NCI-H2196 treated with DMSO at 0.1 percent for 48 hours (cell line): ENCODE data around the gene MACROD1.

Experiments used
- DNase-seq: peaks from one replicate; lab custom pipeline; 2025; ENCODE audit not compliant: unreplicated experiment; lab: John Stamatoyannopoulos, UW

MACROD1 gene

DNA sequence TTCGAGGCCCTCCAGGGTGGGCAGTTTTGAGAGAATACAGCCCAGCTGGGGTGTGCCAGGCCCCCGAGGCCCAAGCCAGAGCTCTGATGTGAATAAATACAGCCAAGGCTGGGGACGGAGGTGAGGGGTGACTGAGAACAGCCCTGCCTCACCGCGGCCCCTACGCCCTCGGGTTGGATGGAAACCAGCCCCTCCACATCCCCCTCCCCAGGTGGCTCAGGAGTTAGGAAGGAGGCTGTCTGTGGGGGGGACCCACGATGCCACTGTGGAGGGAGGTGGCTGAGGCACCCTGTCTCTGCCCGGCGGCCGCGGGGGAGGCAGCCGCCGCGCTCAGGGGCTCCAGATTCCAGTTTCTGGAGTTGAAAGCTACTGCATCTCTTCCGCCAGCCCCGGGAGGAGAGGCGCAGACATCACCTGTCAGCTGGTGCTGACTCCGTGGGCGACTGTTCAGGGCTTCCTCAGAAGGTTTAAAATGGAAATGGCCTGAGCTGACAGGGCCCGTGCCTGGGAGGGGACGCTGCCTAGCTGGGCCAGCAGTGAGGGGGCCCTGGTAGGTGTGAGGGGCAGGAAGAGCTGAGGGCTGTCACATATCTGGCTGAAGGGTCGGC, 128.8 kb downstream of the MACROD1 start:
- no peak for DNase-seq

DNA sequence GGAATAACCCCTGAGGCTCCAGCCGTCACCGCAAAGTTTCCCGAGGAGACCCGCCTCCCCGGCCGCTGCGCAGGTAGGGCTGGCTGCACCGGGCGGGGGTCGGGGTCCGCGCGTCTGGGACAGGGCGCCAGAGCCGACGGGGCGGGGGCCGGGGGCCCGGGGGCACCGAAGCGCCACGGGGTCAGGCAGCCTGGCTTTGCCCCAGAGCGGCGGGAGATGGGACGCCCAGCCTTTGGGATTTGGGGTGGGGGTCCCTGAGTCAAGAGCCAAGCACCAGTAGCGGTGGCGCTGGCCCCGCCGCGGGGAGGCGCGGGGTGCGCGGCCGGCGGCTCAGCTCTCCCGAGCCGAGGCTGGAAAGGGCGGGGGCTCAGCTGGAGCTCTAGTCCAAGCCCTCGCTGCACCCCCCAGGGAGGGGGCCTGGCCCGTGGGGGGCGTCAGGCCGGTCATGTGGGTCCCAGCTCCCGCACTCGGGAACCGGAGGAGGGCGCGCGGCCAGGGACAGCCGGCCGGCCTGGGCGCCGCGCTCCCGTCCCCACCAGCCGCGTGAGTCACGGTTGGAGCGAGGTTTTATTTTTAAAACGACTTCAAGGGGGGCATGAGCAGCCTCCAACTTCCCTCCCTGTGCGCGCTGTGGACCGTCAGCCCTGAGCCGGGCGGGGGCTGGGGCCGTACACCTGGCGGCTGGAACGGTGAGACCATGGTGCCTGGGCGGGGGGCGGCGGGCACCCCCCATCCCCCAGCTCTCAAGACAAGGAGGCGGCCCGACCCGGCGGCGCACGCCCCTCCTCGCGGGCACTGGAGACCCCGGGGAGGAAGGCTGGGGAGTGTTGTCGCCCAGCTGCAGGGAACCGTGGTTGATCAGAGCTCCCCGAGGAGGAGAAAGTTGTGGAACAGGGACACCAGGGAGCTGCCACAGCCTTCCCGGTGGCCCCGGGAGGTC, 129.6 kb downstream of the MACROD1 start:
- no peak for DNase-seq

DNA sequence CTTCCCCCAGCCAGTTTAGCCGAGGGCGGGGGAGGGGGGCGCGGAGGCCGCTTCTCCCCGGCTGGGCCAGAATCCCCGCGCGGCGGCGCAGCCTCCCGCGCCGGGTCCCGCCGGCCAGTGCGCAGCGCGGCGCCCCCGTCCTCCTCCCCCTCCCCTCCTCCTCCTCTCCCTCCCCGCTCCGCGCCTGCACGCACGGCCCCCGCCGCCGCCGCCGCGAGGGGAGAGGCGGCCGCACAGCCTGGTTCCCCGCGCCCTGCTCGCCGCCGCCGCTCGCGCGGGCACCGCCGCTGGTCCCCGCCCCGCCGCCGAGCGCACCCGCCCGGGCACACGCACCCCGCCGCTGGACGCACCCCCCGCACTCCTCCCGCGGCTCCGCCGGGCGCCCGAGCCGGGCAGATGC, 130.3 kb downstream of the MACROD1 start, which contains the start of gene FLRT1:
Gene FLRT1, plus strand, starts transcription at position 356 of the 400 bp plus-strand sequence. CDS start 80,337 bp downstream, outside the sequence.
- DNase-seq: no peak

DNA sequence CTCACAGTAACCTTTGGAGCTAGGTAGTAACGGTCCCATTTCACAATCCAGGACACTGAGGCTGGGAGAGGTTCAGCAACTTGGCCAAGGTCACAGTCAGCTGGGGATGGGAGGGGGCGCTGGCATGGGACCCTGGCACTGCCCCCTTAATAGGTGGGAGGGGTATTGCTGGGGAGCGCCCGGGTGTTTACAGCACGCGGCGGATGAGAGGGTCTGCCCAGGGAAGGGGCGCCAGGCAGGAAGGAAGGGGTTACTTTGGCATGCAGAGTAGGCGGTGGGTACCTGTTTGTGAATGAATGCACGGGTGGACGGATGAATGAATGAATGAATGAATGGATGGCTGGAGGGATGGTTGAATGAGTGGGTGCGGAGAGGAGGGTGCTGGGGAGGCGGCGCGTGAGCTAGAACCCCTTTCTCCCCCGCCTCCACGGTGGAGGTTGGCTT, 130.8 kb downstream of the MACROD1 start:
- no peak for DNase-seq

DNA sequence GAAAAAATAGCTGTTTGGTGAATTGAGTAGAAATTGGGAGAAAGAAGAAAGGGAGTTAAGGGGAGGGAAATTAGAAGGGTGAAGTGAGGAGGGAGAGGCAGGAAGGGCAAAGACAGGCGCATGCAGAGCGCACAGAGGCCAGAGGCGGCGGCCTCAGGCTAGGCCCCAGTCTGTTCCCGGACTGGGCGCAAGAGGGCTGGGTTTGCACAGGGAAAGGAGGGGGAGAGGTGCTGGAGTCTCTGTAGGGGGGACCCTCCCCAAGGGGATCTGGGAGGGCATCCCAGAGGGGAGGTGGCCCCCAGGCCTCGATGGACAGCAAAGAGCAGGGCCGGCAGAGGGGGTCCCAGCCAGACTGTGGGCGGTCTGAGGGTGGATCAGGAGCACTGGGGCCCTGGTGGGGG, 131.5 kb downstream of the MACROD1 start:
- no peak for DNase-seq

DNA sequence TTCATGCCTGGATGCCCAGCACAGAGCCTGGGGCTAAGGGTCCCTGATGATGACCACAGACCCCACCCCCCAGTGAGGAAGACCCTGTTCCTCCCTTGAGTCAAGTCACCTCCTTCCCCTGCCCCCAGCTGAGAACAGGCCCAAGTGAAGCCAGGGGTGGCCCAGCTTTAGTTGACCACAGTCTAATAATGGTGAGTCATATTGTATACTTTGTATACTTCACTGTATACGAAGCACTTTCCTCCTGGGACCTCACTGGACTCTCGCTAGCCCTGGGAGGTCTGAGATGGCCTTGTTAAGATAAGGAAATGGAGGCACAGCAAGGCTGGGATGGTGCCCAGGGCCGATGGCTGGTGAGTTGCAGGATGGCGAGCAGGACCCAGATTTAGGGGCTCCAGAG, 133.9 kb downstream of the MACROD1 start:
- DNase-seq: no peak

DNA sequence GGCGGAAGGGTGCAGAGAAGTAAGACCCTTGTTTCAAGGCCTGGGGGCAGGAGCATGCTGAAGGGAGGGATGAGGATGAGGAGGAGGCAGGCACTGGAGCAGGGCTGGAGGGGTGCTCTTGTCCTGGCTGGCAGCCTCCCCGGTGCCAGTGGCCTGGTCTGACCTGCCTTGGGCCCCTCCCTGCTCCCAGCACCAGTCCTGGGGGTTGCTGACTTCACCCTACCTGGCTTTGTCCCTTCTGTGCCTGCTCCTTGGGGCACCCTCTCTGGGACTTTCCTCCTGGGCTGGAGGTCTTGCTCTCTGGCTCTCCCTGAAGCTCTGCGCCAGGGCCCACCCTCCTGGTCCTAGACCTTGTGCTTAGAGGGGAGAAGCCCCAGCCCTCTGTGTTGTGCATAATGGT, 134.9 kb downstream of the MACROD1 start:
- DNase-seq: no peak

DNA sequence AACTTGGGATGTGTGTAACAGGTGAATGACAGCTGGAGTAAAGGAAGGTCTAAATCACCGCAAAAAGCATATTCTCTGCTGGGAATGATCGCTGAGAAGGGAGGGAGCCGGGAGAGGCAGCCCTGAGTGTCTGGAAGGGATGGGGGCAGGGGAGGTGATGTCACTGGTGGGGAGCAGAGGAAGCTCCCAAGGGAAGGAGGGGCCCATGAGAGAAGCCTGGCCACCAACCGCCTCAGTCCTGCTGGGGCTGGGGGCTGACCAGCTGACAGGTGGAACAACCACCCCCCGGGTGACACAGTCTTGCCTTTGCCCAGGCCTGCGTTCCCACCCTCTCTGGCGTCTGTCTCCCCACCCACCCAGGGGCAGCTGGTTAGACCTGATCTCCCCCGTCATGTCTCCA, 136.1 kb downstream of the MACROD1 start:
- no peak for DNase-seq

DNA sequence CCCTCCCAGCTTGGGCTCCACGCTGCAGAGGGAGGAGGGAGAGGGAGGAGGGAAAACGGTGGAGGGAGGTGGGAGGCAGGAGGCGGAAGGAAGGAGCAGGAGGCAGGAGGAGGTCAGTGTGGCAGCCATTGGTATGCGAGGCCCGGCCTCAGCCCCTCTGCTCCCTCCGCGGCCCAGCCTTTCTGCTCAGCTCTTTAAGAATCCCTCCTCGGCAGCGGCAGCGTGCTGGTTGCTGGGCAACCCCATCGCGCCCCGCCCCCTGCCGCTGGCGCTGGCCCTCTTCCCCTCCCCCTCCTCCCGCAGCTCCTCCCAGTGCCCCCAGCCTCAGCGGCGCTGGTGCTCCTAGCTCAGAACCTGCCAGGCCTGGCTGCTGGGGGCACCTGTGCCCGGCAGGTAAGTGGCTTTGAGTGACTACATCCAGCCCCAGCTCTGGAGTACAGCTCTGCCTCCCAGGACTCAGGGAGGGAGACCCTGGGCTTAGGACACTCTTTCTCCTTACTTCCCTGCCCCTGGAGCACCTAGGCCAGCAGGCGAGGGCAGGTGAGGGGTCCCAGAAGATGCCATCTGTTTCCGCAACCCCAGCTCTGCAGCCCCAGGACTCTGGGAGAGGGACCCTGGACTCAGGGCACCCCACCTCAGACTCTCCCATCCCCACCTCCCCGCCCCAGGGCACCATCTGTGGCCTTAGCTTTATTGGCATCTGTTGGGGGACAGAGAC, 137.4 kb downstream of the MACROD1 start:
- no peak for DNase-seq

DNA sequence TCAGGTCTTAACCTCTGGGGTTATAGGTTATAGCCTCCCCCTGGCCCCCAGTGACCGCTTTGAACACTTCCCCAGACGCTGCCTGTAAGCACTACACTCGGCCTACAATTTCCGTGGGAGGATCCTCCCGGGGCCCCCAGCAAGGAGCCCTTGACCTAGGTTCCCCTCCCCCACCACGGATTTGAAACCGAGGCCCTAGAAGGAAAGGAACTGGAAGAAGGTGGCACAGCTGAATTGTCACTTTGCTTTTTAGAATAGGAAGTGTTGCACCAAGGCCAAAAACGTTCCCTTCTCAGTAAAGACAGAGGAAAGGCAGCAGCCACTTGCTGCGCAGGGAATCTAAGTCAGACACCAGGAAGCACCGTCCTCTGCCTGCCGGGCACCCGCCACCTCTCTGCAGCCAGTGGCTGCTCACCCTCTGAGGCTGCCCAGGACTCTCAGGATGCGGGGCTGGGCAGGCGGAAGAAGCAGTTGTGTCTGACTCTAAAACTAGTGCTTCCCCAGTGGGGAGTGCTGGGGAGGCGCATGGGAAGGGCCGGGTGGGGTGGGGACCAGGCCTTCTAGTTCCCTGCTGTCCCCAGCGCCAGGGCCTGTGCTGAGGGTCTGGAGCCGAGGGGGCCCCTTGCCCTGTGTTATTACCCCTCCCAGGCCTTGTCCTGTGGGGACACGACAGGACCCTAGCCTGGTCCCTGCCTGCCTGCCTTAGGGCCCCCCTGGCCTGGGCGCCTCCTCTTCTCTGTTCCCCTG, 138.1 kb downstream of the MACROD1 start:
- no peak for DNase-seq

DNA sequence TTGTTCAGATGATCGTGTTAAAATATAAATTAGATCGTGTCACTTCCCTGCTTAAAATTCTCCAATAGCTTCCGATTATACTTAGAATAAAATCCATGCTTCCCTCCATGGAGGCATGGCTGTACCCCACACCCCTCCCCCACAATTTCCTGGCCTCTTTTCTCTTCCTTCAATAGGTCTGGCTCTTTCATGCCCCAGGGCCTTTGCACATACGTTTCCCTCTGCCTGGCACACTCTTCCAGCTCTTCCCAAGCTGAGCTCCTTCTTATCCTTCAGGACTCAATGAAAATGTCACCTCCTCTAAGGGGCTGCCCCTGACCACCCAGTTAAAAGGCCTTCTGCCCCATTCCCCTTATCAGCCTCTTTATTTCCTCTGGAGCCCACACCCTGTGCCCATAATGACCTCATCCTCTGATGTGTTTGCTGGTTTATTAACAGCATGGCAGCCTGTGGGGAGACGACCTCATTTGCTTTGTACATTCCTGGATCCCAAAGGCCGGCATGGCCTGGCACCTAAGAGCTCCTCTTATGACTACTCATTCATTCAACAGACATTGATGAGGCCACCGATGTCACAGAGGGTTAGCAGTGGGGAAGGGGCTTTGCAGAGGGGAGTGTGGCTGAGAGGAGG, 139.2 kb downstream of the MACROD1 start:
- DNase-seq: no peak

DNA sequence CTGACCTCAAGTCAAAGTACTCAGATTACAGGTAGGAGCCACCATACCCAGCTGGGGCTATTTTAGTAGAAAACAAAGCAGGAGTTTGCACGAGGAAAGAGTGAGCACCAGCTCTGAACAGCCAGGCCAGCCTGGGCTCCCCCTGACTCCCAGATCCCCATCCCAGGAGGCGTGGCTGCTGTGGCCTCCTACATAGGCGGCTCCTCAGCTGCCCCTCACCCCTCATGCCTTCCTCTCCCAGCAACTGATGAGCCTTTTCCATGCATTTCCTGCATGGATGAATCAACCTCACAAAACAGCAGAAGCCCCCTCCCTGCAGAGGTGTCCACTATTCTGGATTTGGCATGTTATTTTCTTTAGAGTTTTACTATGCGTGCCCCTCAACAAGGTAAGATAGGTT, 140.7 kb downstream of the MACROD1 start:
- DNase-seq: no peak

DNA sequence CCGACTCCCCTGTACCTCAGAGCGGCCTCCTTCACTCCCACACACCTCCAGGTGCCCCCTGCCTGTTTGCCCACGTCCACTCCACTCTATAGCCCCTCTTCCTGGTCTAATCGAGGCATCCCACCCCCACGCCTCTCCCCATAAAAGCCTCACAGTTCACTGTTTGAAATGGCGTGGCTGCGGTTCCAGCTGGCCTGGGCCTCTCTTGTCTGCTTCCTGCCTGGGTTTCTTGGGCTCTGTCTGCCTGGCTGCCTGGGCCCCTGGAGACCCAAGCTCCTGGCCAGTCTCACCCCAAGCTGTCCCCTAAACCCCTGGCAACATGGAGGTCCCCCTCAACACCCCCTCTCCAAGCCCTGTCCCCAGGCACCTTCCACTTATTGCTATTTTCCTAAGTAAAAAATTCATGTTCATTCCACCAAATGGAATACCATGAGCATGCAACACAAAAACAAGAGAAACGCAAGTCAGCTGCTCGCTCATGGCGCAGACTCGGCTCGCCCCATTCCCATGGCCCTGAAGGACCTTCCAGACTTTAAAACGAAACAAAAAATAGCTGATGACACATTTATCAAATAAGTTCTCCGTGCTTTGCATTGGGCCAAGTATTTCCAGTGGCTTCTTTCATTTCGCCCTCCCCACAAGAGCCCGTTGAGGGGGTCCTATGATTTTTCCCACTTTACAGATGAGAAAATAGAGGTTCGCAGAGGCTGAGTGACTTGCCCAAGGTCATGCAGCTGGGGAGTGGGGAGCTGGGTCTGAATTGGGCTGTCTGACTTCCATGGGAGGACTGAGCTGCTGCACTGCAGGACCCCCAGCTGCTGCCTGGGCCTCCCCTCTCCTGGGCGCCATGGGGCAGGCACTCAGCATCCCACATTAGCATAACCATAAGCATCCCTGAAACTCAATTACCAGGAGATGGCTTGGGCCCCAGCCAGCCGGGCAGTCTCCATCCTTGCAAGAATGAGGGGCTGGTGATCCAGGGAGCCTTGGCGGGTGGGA, 141.9 kb downstream of the MACROD1 start:
- no peak for DNase-seq

DNA sequence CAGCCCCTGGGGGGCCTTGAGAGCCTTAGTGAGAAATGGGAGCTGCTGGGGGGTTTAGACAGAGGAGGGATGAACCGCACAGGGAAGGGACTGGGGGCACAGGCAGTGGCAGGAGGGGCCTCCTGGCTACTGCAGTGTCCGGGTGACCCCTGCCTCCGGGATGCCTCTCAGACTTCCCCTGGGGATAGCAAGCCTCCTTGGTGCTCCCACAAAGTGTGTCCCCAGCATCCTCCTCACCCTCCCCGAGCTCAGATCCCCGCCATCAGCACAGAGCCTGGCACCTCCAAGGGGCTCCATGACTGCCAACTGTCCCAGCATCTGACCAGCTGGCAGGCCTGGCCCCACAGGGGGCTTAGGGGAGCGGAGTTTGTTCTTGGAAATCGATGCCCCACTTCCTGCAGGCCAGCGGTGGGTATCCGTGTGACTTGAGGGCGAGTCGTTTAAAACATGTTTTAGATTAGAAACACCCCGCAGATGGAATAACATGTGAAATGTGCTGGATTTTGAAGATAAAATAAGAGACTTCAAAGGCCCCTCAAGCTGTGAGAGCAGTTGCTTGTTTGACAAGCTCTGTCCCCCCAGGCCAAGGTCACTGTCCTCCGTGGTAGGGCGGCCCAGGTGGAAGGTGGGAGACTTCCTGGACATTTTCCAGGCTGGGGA, 143.7 kb downstream of the MACROD1 start:
- no peak for DNase-seq

DNA sequence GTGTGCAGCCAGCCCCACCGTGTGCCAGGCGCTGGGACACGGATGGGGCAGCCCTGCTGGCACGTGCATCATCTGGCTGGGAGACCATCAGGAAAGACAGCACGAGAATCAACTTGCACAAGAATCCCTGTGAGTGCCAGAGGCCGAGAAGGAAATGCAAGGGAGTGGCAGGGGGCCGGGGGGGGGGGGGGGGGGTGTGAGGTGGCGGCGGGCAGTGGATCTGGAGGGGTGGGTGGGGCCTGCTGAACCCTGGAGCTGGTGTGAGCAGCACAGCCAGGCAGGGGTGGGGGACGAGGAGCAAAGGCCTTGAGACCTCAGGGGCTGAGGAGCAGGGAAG, 144.2 kb downstream of the MACROD1 start:
- DNase-seq: no peak

DNA sequence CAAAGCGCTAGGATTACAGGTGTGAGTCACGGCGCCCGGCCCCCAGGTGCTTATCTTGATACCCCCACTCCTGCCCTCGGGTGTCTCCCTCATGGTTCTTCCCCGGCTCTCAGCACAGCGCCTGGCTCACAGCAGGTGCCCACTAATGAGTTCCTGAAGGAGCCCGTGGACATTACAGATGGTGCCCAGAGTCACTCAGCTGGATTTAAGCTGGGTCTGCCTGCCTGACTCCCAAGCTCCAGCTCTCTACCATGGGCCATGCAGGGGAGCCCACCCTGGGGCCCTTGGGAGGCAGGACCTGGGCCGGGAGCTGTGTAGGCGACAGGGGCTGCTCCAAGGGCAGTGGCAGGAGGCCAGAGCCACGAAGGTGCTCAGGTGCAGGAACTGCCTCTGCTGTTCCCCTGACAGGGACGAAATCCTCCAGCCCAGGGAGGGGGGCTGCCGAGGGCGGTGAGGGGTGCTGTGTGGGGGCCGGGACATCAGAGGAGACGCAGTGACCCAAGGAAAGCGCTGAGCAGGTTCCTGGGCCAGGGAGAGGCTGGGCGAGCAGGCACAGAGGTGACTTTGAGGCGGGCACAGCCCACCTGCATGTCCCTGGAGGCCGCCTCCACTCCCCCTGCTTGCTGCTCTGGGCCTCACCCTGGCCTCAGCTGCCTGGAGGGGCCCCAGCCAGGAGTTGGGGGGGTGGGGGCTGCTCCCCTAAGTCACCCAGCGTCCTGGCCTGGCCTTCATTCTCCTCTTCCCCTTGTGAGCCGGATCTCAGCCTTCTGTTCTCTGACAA, 144.7 kb downstream of the MACROD1 start:
- DNase-seq: no peak

DNA sequence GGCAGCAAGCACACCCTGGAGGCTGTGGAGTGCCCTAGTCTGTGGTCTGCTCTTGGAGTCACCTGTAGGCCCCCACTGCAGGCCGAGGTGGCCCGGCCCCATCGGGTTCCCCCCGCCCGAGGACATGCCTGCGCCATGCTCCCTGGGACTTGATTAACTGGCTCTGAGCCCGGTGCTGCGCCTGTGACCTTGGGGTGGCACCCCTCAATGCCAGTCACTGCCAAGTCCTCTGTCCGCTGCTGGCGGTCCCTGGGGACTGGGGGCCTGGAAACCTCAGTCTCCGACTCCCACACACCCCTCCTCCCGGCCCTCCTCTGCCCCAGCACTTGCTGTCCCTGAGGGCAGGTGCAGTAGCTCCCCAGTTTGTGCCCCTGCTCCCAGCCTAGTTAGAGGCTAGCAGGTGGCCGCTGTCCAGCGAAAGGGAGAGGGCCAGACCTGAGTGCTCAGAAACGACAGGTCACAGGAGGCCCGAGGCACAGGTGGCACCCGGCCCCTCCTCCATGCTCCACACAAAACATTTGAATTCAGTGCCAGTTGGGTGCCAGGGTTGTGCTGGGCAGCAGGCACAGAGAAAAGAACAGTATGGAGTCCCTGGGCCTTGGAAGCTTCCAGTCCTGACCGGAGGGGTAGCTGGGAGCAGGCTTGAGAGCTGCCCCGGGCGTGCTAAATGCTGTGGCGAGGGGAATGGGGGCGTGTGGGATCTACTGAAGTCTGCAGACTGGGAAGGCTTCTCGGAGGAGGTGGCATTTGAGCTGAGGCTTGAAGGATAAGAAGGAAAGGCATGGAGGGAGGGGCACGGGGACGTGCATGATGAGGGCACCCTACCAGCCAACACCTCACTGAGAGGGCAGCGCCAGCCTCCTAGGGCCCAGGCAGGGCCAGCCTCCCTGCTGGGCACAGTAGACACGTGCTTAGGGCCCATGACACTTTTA, 146.5 kb downstream of the MACROD1 start:
- no peak for DNase-seq
